Activated T-cell treated with anti-CD3 and anti-CD28 coated beads, Interleukin-2, amount 50 U/mL, for 72 hours (primary cell): Measurements from ENCODE around the gene NMT2. TPM values are rescaled to one million over a fixed set of nuclear protein-coding genes. Genes with fewer than 3 reads are reported as not detected.

Source experiments
- ATAC-seq, 2 donors: fragments of 150-1000 bp; cut with Tn5 transposase; replicated peaks in 1 of 2; 2 replicates each; pipeline ENCODE4 v1.10.0; 2021; ENCODE audit warnings: moderate library complexity in 2 of 2, mild to moderate bottlenecking in 1 of 2
- DNase-seq, 2 donors: peaks; one replicate each; pipeline ENCODE4 v3.0.0; 2021 to 2022; ENCODE audit warnings: mixed read lengths in 1 of 2
- H3K27ac Mint-ChIP-seq: one replicate; pipeline ENCODE4 v1.8.0; 2022; ENCODE audit warnings: mild to moderate bottlenecking, moderate library complexity, mixed read lengths
- H3K27me3 Mint-ChIP-seq: one replicate; pipeline ENCODE4 v1.8.0; 2022; ENCODE audit warnings: low read depth, mixed read lengths
- H3K36me3 Mint-ChIP-seq, 2 donors: one replicate each; pipeline ENCODE4 v1.8.0; 2022; ENCODE audit warnings: mixed read lengths in 2 of 2, mild to moderate bottlenecking in 1 of 2; ENCODE audit not compliant: insufficient read depth in 2 of 2
- H3K4me1 Mint-ChIP-seq: one replicate; pipeline ENCODE4 v1.8.0; 2022; ENCODE audit warnings: low read depth, mixed read lengths
- H3K4me3 Mint-ChIP-seq, 2 donors: one replicate each; pipeline ENCODE4 v1.8.0; 2022; ENCODE audit warnings: mild to moderate bottlenecking in 2 of 2, mixed read lengths in 2 of 2, moderate library complexity in 2 of 2
- H3K9me3 Mint-ChIP-seq, 2 donors: one replicate each; pipeline ENCODE4 v1.8.0; 2022; ENCODE audit warnings: mixed read lengths in 2 of 2
- total RNA-seq, 2 donors: library from RNA; stranded (reverse); gene quantifications; one replicate each; pipeline ENCODE4 v1.2.3, GENCODE V29; 2022

NMT2 gene
- total RNA-seq, 2 donors from 2014 or later = 24.4 to 35.2 TPM

- Mint-ChIP-seq H3K27me3 (no peaks in the 10 kb centered on the region), H3K9me3 (no peaks in the 10 kb centered on the region), H3K27ac (no peak overlapping the region), H3K36me3 (no peaks in the 10 kb centered on the region), H3K4me3 (no peak overlapping the region), H3K4me1 (peaks cover 6% of the 10 kb centered on the region)
- DNase-seq (no peak), ATAC-seq (no peak)
These were observed 77.1 kb downstream of the NMT2 start for GRCh38 chr10:15091418-15091817.

GRCh38 chr10:15088428-15089261 is 79.8 kb downstream of the NMT2 start, which contains the start of gene ACBD7:
ACBD7 (minus strand) TSS chr10:15088776; CDS start chr10:15088728, 48 bp downstream.
- no peaks in the 10 kb centered on the region for H3K27me3 Mint-ChIP-seq
- H3K4me1 Mint-ChIP-seq = no peaks in the 10 kb centered on the region
- ATAC-seq = peak; percentile 99
- DNase-seq = peak; percentile 88 to 89
- no peak within 1 kb of the TSS for H3K27ac Mint-ChIP-seq
- peak within 1 kb of the TSS; percentile 67 to 82 for H3K4me3 Mint-ChIP-seq
- H3K36me3 Mint-ChIP-seq = no peaks in the 10 kb centered on the region
- H3K9me3 Mint-ChIP-seq = no peaks in the 10 kb centered on the region

- H3K4me1 Mint-ChIP-seq = no peaks in the 10 kb centered on the region
These were observed 84.0 kb downstream of the NMT2 start for GRCh38 chr10:15084502-15084922.

GRCh38 chr10:15083674-15084501 is 84.6 kb downstream of the NMT2 start:
- no peaks in the 10 kb centered on the region for H3K27me3 Mint-ChIP-seq
- ATAC-seq = no peak
- H3K36me3 Mint-ChIP-seq = no peaks in the 10 kb centered on the region
- H3K4me3 Mint-ChIP-seq = peak overlapping the region in 1 of 2 donors; percentile 7
- no peaks in the 10 kb centered on the region for H3K9me3 Mint-ChIP-seq
- H3K4me1 Mint-ChIP-seq = no peaks in the 10 kb centered on the region
- H3K27ac Mint-ChIP-seq = no peak overlapping the region
- DNase-seq = no peak

More at GRCh38 chr10:15084502-15084922, 84.0 kb downstream of the NMT2 start:
- Mint-ChIP-seq H3K27me3 (no peaks in the 10 kb centered on the region), H3K4me3 (peak overlapping the region in 1 of 2 donors; percentile 40), H3K36me3 (no peaks in the 10 kb centered on the region), H3K9me3 (no peaks in the 10 kb centered on the region), H3K27ac (no peak overlapping the region)
- DNase-seq (no peak), ATAC-seq (peak in 1 of 2 donors; percentile 42)

- DNase-seq = no peak
- Mint-ChIP-seq H3K27me3 (no peaks in the 10 kb centered on the region), H3K4me3 (no peak overlapping the region), H3K36me3 (no peaks in the 10 kb centered on the region), H3K4me1 (no peaks in the 10 kb centered on the region), H3K27ac (no peak overlapping the region), H3K9me3 (no peaks in the 10 kb centered on the region)
- no peak for ATAC-seq
These were observed 93.1 kb downstream of the NMT2 start for GRCh38 chr10:15075421-15075820.

- Mint-ChIP-seq H3K9me3 (peaks cover 0 to 2% of the 10 kb centered on the region in 2 donors), H3K27me3 (no peaks in the 10 kb centered on the region), H3K36me3 (no peaks in the 10 kb centered on the region), H3K4me1 (no peaks in the 10 kb centered on the region), H3K4me3 (no peak overlapping the region), H3K27ac (no peak overlapping the region)
- no peak for ATAC-seq
- no peak for DNase-seq
These were observed 96.1 kb downstream of the NMT2 start for GRCh38 chr10:15072358-15072757.

GRCh38 chr10:15069230-15069629 is 99.3 kb downstream of the NMT2 start:
- Mint-ChIP-seq H3K27me3 (peaks cover 6% of the 10 kb centered on the region), H3K4me1 (no peaks in the 10 kb centered on the region), H3K9me3 (peaks cover 0 to 2% of the 10 kb centered on the region in 2 donors), H3K4me3 (no peak overlapping the region), H3K36me3 (no peaks in the 10 kb centered on the region), H3K27ac (no peak overlapping the region)
- DNase-seq (no peak), ATAC-seq (no peak)

GRCh38 chr10:15068802-15069201 is 99.7 kb downstream of the NMT2 start:
- DNase-seq (no peak), ATAC-seq (no peak)
- H3K27ac Mint-ChIP-seq = no peak overlapping the region
- no peaks in the 10 kb centered on the region for H3K4me1 Mint-ChIP-seq
- H3K27me3 Mint-ChIP-seq = peaks cover 6% of the 10 kb centered on the region
- peaks cover 0 to 2% of the 10 kb centered on the region in 2 donors for H3K9me3 Mint-ChIP-seq
- H3K4me3 Mint-ChIP-seq = no peak overlapping the region
- H3K36me3 Mint-ChIP-seq = no peaks in the 10 kb centered on the region

- H3K36me3 Mint-ChIP-seq = no peaks in the 10 kb centered on the region
- peaks cover 6% of the 10 kb centered on the region for H3K27me3 Mint-ChIP-seq
- H3K4me1 Mint-ChIP-seq = no peaks in the 10 kb centered on the region
- peaks cover 0 to 2% of the 10 kb centered on the region in 2 donors for H3K9me3 Mint-ChIP-seq
- no peak overlapping the region for H3K4me3 Mint-ChIP-seq
- no peak for ATAC-seq
- DNase-seq = no peak
- no peak overlapping the region for H3K27ac Mint-ChIP-seq
These were observed 101.3 kb downstream of the NMT2 start for GRCh38 chr10:15067154-15067553.

GRCh38 chr10:15060638-15061037 is 107.9 kb downstream of the NMT2 start:
- Mint-ChIP-seq H3K4me3 (no peak overlapping the region), H3K9me3 (peaks cover 4 to 9% of the 10 kb centered on the region in 2 donors), H3K4me1 (no peaks in the 10 kb centered on the region), H3K27ac (no peak overlapping the region), H3K27me3 (peaks cover 22% of the 10 kb centered on the region), H3K36me3 (peaks cover 5 to 11% of the 10 kb centered on the region in 2 donors)
- ATAC-seq (no peak), DNase-seq (no peak)

- Mint-ChIP-seq H3K9me3 (peaks cover 4 to 9% of the 10 kb centered on the region in 2 donors), H3K4me3 (no peak overlapping the region), H3K27me3 (peaks cover 16% of the 10 kb centered on the region), H3K4me1 (no peaks in the 10 kb centered on the region), H3K36me3 (peaks cover 5 to 11% of the 10 kb centered on the region in 2 donors), H3K27ac (no peak overlapping the region)
- no peak for DNase-seq
- ATAC-seq = no peak
These were observed 108.6 kb downstream of the NMT2 start for GRCh38 chr10:15059914-15060313.

- Mint-ChIP-seq H3K9me3 (peaks cover 4 to 9% of the 10 kb centered on the region in 2 donors), H3K4me1 (no peaks in the 10 kb centered on the region), H3K27ac (no peak overlapping the region), H3K36me3 (peaks cover 5 to 11% of the 10 kb centered on the region in 2 donors), H3K27me3 (peaks cover 16% of the 10 kb centered on the region), H3K4me3 (no peak overlapping the region)
- DNase-seq (no peak), ATAC-seq (no peak)
These were observed 109.8 kb downstream of the NMT2 start for GRCh38 chr10:15058689-15059088.
